Common myeloid progenitor, CD34-positive (primary cell): ENCODE measurements around the gene PLEKHA5.
A peak's percentile ranks its signal among the peaks of the same experiment; 100 is the strongest.

Experiments
- CTCF ChIA-PET: fragments of 350-600 bp; sonication (Branson Sonifier 250); formaldehyde crosslinking; loops from one replicate; lab custom pipeline; 2021; ENCODE audit warnings: antibody characterized with exemption; lab: Charles Lee
- POLR2A ChIA-PET: fragments of 350-600 bp; sonication (Branson Sonifier 250); formaldehyde crosslinking; loops from one replicate; lab custom pipeline; 2021; ENCODE audit warnings: antibody characterized with exemption; lab: Charles Lee
- DNase-seq, 3 donors: peaks; one replicate each; pipeline versions ENCODE4 v3.0.0 to v3.0.0-alpha.2; 2013
- H3K27ac ChIP-seq, 2 experiments: 1 replicate in 1 of 2; 2 replicates in 1 of 2; pipeline ENCODE4 v1.7.0; 2013; ENCODE audit warnings: inconsistent platforms in 2 of 2, low read length in 2 of 2, mild to moderate bottlenecking in 2 of 2, low read depth in 1 of 2, moderate library complexity in 1 of 2; ENCODE audit not compliant: severe bottlenecking in 2 of 2, insufficient read depth in 1 of 2, poor library complexity in 1 of 2
- H3K27me3 ChIP-seq, 5 experiments: replicated peaks in 2 of 5; 1 replicate in 3 of 5; 2 replicates in 2 of 5; pipeline versions ENCODE4 v1.6.1 to v1.7.0; 2013; ENCODE audit warnings: low read length in 4 of 5, mild to moderate bottlenecking in 2 of 5, moderate library complexity in 2 of 5, inconsistent platforms in 1 of 5; ENCODE audit not compliant: insufficient read depth in 5 of 5, control insufficient read depth in 4 of 5
- H3K36me3 ChIP-seq, 4 experiments: 1 replicate in 2 of 4; 2 replicates in 2 of 4; pipeline versions ENCODE4 v1.6.1 to v1.7.0; 2013; ENCODE audit warnings: low read length in 3 of 4, control low read depth in 1 of 4, mild to moderate bottlenecking in 1 of 4; ENCODE audit not compliant: control insufficient read depth in 4 of 4, insufficient read depth in 4 of 4
- H3K4me1 ChIP-seq, 4 experiments: 1 replicate in 3 of 4; 2 replicates in 1 of 4; pipeline versions ENCODE4 v1.6.1 to v1.7.1; 2013; ENCODE audit warnings: low read length in 3 of 4, mild to moderate bottlenecking in 3 of 4, control low read depth in 1 of 4, inconsistent platforms in 1 of 4, moderate library complexity in 1 of 4; ENCODE audit not compliant: control insufficient read depth in 4 of 4, insufficient read depth in 4 of 4; ENCODE audit errors: control extremely low read depth in 1 of 4
- H3K4me3 ChIP-seq, 7 experiments: 1 replicate in 4 of 7; 2 replicates in 3 of 7; pipeline versions ENCODE4 v1.5.1 to v1.7.0; 2013; ENCODE audit warnings: mild to moderate bottlenecking in 7 of 7, low read length in 6 of 7, moderate library complexity in 6 of 7, inconsistent platforms in 2 of 7, low read depth in 2 of 7, control low read depth in 1 of 7; ENCODE audit not compliant: insufficient read depth in 4 of 7, control insufficient read depth in 1 of 7; ENCODE audit errors: extremely low read depth in 1 of 7
- H3K9me3 ChIP-seq, 5 experiments: 1 replicate in 4 of 5; 2 replicates in 1 of 5; pipeline versions ENCODE4 v1.6.1 to v1.7.1; 2013; ENCODE audit warnings: low read length in 4 of 5, mild to moderate bottlenecking in 2 of 5, inconsistent platforms in 1 of 5, low read depth in 1 of 5, moderate library complexity in 1 of 5; ENCODE audit not compliant: control insufficient read depth in 4 of 5, insufficient read depth in 2 of 5; ENCODE audit errors: control extremely low read depth in 1 of 5
- WGBS: methylation state at CpG from one replicate; pipeline ENCODE4 v1.1.5; 2013; ENCODE audit not compliant: insufficient coverage; 5-methylcytosine and 5-hydroxymethylcytosine counted together

Gene PLEKHA5

GRCh38 chr12:19198272-19198671 lies 68.7 kb downstream of the PLEKHA5 start:
- CTCF ChIA-PET, result no interaction called here
- Histone ChIP-seq H3K4me1 (no peaks in the 10 kb centered on the region), H3K9me3 (no peaks in the 10 kb centered on the region), H3K27me3 (no peaks in the 10 kb centered on the region), H3K36me3 (no peaks in the 10 kb centered on the region), H3K4me3 (no peak overlapping the region), H3K27ac (no peak overlapping the region)
- POLR2A ChIA-PET, result no interaction called here
- 92% methylated on average over 2 of the region's 2 CpGs for WGBS
- DNase-seq, result no peak

DNA sequence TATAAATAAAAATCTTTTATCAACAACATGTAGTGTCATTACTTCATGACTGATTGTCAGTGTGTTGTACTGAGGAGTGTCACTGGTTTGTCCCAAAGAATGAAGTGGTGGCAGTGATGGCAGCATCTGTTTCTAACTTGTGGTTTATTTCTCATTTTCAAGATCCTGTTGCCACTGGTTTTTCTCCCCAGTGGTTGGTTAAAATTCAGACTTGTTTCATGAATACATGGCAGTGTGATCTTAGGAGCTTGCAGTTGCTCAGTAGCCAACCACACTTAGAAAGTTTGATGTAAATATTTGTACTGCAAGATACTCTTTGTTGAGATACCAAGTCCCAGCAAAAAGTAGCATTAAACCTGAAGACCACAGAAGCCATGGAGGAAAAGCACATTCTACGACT lies 69.8 kb downstream of the PLEKHA5 start:
- ChIA-PET CTCF (interaction anchor here (1.6 to 2.9 kb wide), 2 partner anchors 13 to 25 kb away, joined by 7 to 17 read pairs; no protein-coding TSS in a partner anchor), POLR2A (interaction anchor here (1.0 kb wide), 1 partner anchor 8 kb away, joined by 3 read pairs; no protein-coding TSS in a partner anchor)
- H3K27me3 ChIP-seq, result no peaks in the 10 kb centered on the region
- H3K4me3 ChIP-seq, result no peak overlapping the region
- H3K27ac ChIP-seq, result no peak overlapping the region
- no peaks in the 10 kb centered on the region for H3K9me3 ChIP-seq
- H3K36me3 ChIP-seq, result no peaks in the 10 kb centered on the region
- peak in 1 of 3 donors; percentile 16 for DNase-seq
- H3K4me1 ChIP-seq, result no peaks in the 10 kb centered on the region
- WGBS, result 88% methylated on average over 1 of the region's 1 CpG

- DNase-seq, result no peak
- CTCF ChIA-PET, result interaction anchor here (0.9 to 2.9 kb wide), 4 partner anchors 9 to 24 kb away, joined by 3 to 17 read pairs (median 5); no protein-coding TSS in a partner anchor
- Histone ChIP-seq H3K27me3 (no peaks in the 10 kb centered on the region), H3K4me3 (no peak overlapping the region), H3K4me1 (no peaks in the 10 kb centered on the region), H3K36me3 (no peaks in the 10 kb centered on the region), H3K27ac (no peak overlapping the region), H3K9me3 (no peaks in the 10 kb centered on the region)
- POLR2A ChIA-PET, result interaction anchor here (1.0 kb wide), 1 partner anchor 9 kb away, joined by 3 read pairs; no protein-coding TSS in a partner anchor
- WGBS, result 100% methylated on average over 1 of the region's 1 CpG
These were observed 70.7 kb downstream of the PLEKHA5 start for GRCh38 chr12:19200261-19200660.

- 100% methylated on average over 1 of the region's 3 CpGs for WGBS
- H3K4me3 ChIP-seq, result no peak overlapping the region
- H3K9me3 ChIP-seq, result no peaks in the 10 kb centered on the region
- no peak overlapping the region for H3K27ac ChIP-seq
- DNase-seq, result no peak
- H3K4me1 ChIP-seq, result no peaks in the 10 kb centered on the region
- H3K36me3 ChIP-seq, result no peaks in the 10 kb centered on the region
- no peaks in the 10 kb centered on the region for H3K27me3 ChIP-seq
- CTCF ChIA-PET, result interaction anchor here (2.9 kb wide), 1 partner anchor 15 kb away, joined by 17 read pairs; no protein-coding TSS in a partner anchor
- POLR2A ChIA-PET, result no interaction called here
These were observed 72.1 kb downstream of the PLEKHA5 start for GRCh38 chr12:19201661-19202060.

DNA sequence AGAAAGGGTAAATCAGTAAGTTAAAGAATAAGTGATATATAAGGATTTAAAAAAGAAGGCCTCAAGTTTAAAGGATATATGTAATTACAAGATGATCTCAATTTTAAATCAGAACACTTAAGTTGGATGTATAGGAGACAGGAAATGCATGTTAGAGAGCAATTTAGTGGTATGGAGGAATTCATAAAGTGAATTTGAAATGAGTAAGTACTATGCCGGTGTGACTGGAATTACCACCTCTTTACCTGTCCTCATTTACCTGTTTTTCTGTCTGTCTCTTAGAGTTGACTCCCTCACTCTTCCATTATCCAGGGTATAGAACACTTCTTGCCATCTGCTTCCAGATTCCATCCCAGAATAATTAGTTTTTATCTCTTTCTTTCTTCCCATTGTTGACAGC lies 73.5 kb downstream of the PLEKHA5 start:
- ChIA-PET POLR2A (no interaction called here), CTCF (no interaction called here)
- 100% methylated on average over 1 of the region's 1 CpG for WGBS
- no peak overlapping the region for H3K27ac ChIP-seq
- no peak overlapping the region for H3K4me3 ChIP-seq
- H3K9me3 ChIP-seq, result no peaks in the 10 kb centered on the region
- H3K4me1 ChIP-seq, result no peaks in the 10 kb centered on the region
- DNase-seq, result no peak
- no peaks in the 10 kb centered on the region for H3K36me3 ChIP-seq
- no peaks in the 10 kb centered on the region for H3K27me3 ChIP-seq

DNA sequence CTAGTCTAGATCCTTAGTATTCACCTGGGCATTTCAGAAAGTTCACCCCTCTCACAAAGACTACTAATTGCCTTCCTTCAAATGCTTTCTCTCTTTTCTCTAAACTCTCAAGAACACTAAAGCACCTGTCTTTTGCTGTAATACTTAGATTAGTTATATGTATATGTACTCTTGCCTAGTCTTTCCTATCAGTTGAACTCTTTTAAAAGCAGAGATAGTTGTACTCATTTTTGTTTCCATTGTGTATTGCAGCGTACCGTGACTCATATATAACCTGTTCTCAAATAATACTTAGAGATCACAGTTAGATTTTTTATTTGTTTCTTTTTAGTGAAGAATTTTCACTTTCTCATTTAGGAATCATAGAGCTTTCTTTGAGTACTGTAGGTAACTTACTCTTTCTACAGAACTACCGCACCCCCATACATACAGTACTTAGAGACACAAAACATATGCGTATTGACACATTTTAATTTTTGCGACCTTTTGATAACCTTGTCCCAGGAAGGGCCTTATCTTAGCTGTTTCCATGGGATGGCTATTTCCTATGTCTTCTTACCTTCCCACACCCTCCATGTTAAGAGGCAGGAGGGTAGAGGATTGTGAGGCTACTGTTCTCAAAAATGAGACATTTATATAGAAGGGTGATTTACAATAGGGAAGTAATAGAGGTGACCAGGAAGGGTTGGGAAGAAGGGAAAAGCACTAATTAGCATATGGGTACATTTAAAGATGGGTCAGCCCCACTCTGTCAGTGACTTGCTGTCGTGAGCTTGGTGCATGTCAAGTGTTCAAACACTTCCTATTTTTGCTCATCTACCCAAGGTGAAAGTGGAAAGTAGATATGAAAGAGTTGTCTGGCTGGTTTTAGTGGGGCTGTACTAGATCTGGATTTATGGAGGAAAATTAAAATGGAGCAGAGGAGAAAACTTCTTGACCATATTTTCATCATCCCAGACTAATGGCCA lies 74.3 kb downstream of the PLEKHA5 start:
- Histone ChIP-seq H3K27ac (no peak overlapping the region), H3K4me1 (no peaks in the 10 kb centered on the region), H3K9me3 (no peaks in the 10 kb centered on the region), H3K27me3 (no peaks in the 10 kb centered on the region), H3K36me3 (no peaks in the 10 kb centered on the region), H3K4me3 (no peak overlapping the region)
- ChIA-PET POLR2A (no interaction called here), CTCF (interaction anchor here (1.6 kb wide), 1 partner anchor 10 kb away, joined by 3 read pairs; no protein-coding TSS in a partner anchor)
- 100% methylated on average over 3 of the region's 6 CpGs for WGBS
- no peak for DNase-seq

DNA sequence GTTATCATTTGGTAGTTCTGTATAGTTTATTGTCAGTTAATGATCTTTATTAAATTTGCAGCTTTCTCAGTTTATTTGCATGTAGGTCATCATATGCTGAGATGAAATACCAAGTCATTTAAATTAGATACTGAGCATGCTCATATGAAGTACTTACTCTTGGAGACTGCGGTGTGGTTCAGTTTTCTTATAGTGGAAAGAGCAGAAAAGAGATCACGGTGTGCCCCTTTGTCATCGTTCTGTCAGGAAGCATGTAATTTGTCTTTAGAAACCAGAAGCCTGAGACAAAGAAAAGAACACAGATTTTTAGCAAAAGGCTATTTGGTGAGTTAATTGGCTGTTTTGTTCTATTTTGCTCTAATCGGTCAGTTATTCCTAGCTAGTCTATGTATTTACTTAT lies 75.6 kb downstream of the PLEKHA5 start:
- DNase-seq, result no peak
- H3K27me3 ChIP-seq, result no peaks in the 10 kb centered on the region
- no peak overlapping the region for H3K27ac ChIP-seq
- ChIA-PET CTCF (interaction anchor here (1.2 to 1.6 kb wide), 3 partner anchors 12 to 18 kb away, joined by 3 read pairs; no protein-coding TSS in a partner anchor), POLR2A (no interaction called here)
- 71% methylated on average over 4 of the region's 4 CpGs for WGBS
- H3K9me3 ChIP-seq, result peaks cover 0 to 4% (median 0%) of the 10 kb centered on the region in 5 experiments
- H3K4me1 ChIP-seq, result no peaks in the 10 kb centered on the region
- H3K4me3 ChIP-seq, result no peak overlapping the region
- H3K36me3 ChIP-seq, result peaks cover 0 to 7% (median 3%) of the 10 kb centered on the region in 4 experiments
